HEK293 (cell line): ENCODE measurements around the gene TBCK.

Experiments used
- CTCF ChIA-PET: fragments of 350-600 bp; formaldehyde crosslinking; extraction: SDS; loops from one replicate; lab custom pipeline; 2021; ENCODE audit warnings: antibody characterized with exemption; lab: Yijun Ruan, JAX
- POLR2A ChIA-PET: fragments of 300-600 bp; formaldehyde crosslinking; extraction: SDS; loops from one replicate; lab custom pipeline; 2020; ENCODE audit warnings: antibody characterized with exemption, inconsistent platforms; lab: Yijun Ruan, JAX
- H3K27ac ChIP-seq: fragments of 200-500 bp; sonication (Bioruptor generic); 2 replicates; pipeline ENCODE4 v1.5.1; 2014; ENCODE audit warnings: low read depth, low read length, control low read depth, inconsistent platforms; ENCODE audit errors: extremely low read depth
- H3K36me3 ChIP-seq, 2 experiments: fragments of 200-500 bp in 1 of 2; sonication (Bioruptor generic) in 1 of 2; 1 replicate in 1 of 2; 2 replicates in 1 of 2; pipeline ENCODE4 v1.5.1; 2014 to 2017; ENCODE audit warnings: inconsistent platforms in 2 of 2, low read length in 2 of 2; ENCODE audit not compliant: control insufficient read depth in 2 of 2, insufficient read depth in 1 of 2
- H3K4me1 ChIP-seq: fragments of 200-500 bp; sonication (Bioruptor generic); 2 replicates; pipeline ENCODE4 v1.5.1; 2014; ENCODE audit warnings: mild to moderate bottlenecking, low read length, inconsistent platforms; ENCODE audit not compliant: control insufficient read depth, insufficient read depth
- H3K4me3 ChIP-seq: 2 replicates; pipeline ENCODE4 v1.5.1; 2011; ENCODE audit warnings: low read depth, mild to moderate bottlenecking, control low read depth, low read length, moderate library complexity
- H3K9me3 ChIP-seq: fragments of 200-500 bp; sonication (Bioruptor generic); 2 replicates; pipeline ENCODE4 v1.5.1; 2014; ENCODE audit warnings: low read depth, low read length, inconsistent platforms; ENCODE audit not compliant: control insufficient read depth, insufficient read depth
- BCL11B ChIP-seq: fragments of 450-650 bp; formaldehyde crosslinking; IDR thresholded peaks from 2 replicates; pipeline ENCODE4 v1.5.1; 2016; ENCODE audit warnings: low read depth, missing biosample characterization, missing genetic modification characterization
- MEIS1 ChIP-seq: sonication (generic); formaldehyde crosslinking; IDR thresholded peaks from 2 replicates; pipeline ENCODE4 v1.8.1; 2022; ENCODE audit warnings: missing genetic modification reagents, mild to moderate bottlenecking, borderline replicate concordance
- PATZ1 ChIP-seq: fragments of 450-650 bp; formaldehyde crosslinking; IDR thresholded peaks from 2 replicates; pipeline ENCODE4 v1.5.1; 2016; ENCODE audit warnings: missing biosample characterization, missing genetic modification characterization
- TSHZ1 ChIP-seq: fragments of 450-650 bp; formaldehyde crosslinking; IDR thresholded peaks from 2 replicates; pipeline ENCODE4 v1.5.1; 2016; ENCODE audit warnings: missing biosample characterization, missing genetic modification characterization, borderline replicate concordance
- ZFP37 ChIP-seq: fragments of 450-650 bp; formaldehyde crosslinking; IDR thresholded peaks from 2 replicates; pipeline ENCODE4 v1.5.1; 2016; ENCODE audit warnings: missing biosample characterization, missing genetic modification characterization
- ZNF10 ChIP-seq: fragments of 450-650 bp; formaldehyde crosslinking; IDR thresholded peaks from 2 replicates; pipeline ENCODE4 v1.5.1; 2017; ENCODE audit warnings: missing biosample characterization, missing genetic modification characterization
- ZNF138 ChIP-seq: fragments of 450-650 bp; formaldehyde crosslinking; IDR thresholded peaks from 2 replicates; pipeline ENCODE4 v1.5.1; 2016; ENCODE audit warnings: missing biosample characterization, missing genetic modification characterization, borderline replicate concordance
- ZNF140 ChIP-seq: fragments of 450-650 bp; formaldehyde crosslinking; IDR thresholded peaks from 2 replicates; pipeline ENCODE4 v1.5.1; 2016; ENCODE audit warnings: missing biosample characterization, missing genetic modification characterization
- ZNF18 ChIP-seq: fragments of 450-650 bp; formaldehyde crosslinking; IDR thresholded peaks from 2 replicates; pipeline ENCODE4 v1.5.1; 2016; ENCODE audit warnings: missing biosample characterization, missing genetic modification characterization
- ZNF2 ChIP-seq: fragments of 450-650 bp; formaldehyde crosslinking; IDR thresholded peaks from 2 replicates; pipeline ENCODE4 v1.5.1; 2016; ENCODE audit warnings: missing biosample characterization, missing genetic modification characterization
- ZNF280D ChIP-seq: fragments of 450-650 bp; formaldehyde crosslinking; IDR thresholded peaks from 2 replicates; pipeline ENCODE4 v1.5.1; 2016; ENCODE audit warnings: missing biosample characterization, missing genetic modification characterization
- ZNF292 ChIP-seq: fragments of 450-650 bp; formaldehyde crosslinking; IDR thresholded peaks from 2 replicates; pipeline ENCODE4 v1.5.1; 2016; ENCODE audit warnings: low read depth, missing biosample characterization, missing genetic modification characterization, borderline replicate concordance
- ZNF391 ChIP-seq: fragments of 450-650 bp; formaldehyde crosslinking; IDR thresholded peaks from 2 replicates; pipeline ENCODE4 v1.5.1; 2016; ENCODE audit warnings: low read depth, missing biosample characterization, missing genetic modification characterization, borderline replicate concordance
- ZNF510 ChIP-seq: fragments of 450-650 bp; formaldehyde crosslinking; IDR thresholded peaks from 2 replicates; pipeline ENCODE4 v1.5.1; 2018; ENCODE audit warnings: mild to moderate bottlenecking, missing genetic modification characterization, missing biosample characterization; ENCODE audit not compliant: insufficient replicate concordance
- ZNF623 ChIP-seq: fragments of 450-650 bp; formaldehyde crosslinking; IDR thresholded peaks from 2 replicates; pipeline ENCODE4 v1.5.1; 2016; ENCODE audit warnings: missing biosample characterization, missing genetic modification characterization
- ZNF626 ChIP-seq: fragments of 450-650 bp; sonication (Bioruptor Pico); formaldehyde crosslinking; IDR thresholded peaks from 2 replicates; pipeline ENCODE4 v1.5.1; 2018; ENCODE audit warnings: missing biosample characterization, missing genetic modification characterization, inconsistent platforms
- ZNF629 ChIP-seq: fragments of 450-650 bp; formaldehyde crosslinking; IDR thresholded peaks from 2 replicates; pipeline ENCODE4 v1.5.1; 2017; ENCODE audit warnings: missing biosample characterization, missing genetic modification characterization
- ZNF658 ChIP-seq: fragments of 450-650 bp; formaldehyde crosslinking; IDR thresholded peaks from 2 replicates; pipeline ENCODE4; 2016; ENCODE audit warnings: missing biosample characterization, missing genetic modification characterization
- ZNF704 ChIP-seq: fragments of 450-650 bp; formaldehyde crosslinking; IDR thresholded peaks from 2 replicates; pipeline ENCODE4 v1.5.1; 2016; ENCODE audit warnings: missing biosample characterization, missing genetic modification characterization
- ZNF707 ChIP-seq: fragments of 450-650 bp; formaldehyde crosslinking; IDR thresholded peaks from 2 replicates; pipeline ENCODE4 v1.5.1; 2016; ENCODE audit warnings: missing biosample characterization, missing genetic modification characterization
- ZNF76 ChIP-seq: fragments of 450-650 bp; formaldehyde crosslinking; IDR thresholded peaks from 2 replicates; pipeline ENCODE4; 2016; ENCODE audit warnings: low read depth, missing biosample characterization, missing genetic modification characterization, borderline replicate concordance
- ZNF776 ChIP-seq: fragments of 450-650 bp; formaldehyde crosslinking; IDR thresholded peaks from 2 replicates; pipeline ENCODE4 v1.5.0; 2017; ENCODE audit warnings: missing biosample characterization, missing genetic modification characterization, borderline replicate concordance
- ZNF830 ChIP-seq: fragments of 450-650 bp; IDR thresholded peaks from 2 replicates; pipeline ENCODE4 v1.5.0; 2018; ENCODE audit warnings: missing biosample characterization, missing genetic modification characterization, low read depth, mild to moderate bottlenecking, moderate library complexity

The TBCK gene

GRCh38 chr4:106033469-106033868, 282.5 kb downstream of the TBCK start:
- Histone ChIP-seq H3K9me3 (no peaks in the 10 kb centered on the region), H3K36me3 (no peaks in the 10 kb centered on the region), H3K4me1 (no peaks in the 10 kb centered on the region), H3K27ac (no peak overlapping the region), H3K4me3 (no peak overlapping the region)
- ChIA-PET POLR2A (no interaction called here), CTCF (no interaction called here)
- TF ChIP-seq BCL11B (tag by site-specific recombination) (no peak), TSHZ1 (tag by site-specific recombination) (no peak), ZNF10 (tag by site-specific recombination) (no peak), ZNF704 (tag by site-specific recombination) (no peak)

- CTCF ChIA-PET: no interaction called here
- POLR2A ChIA-PET: no interaction called here
- Histone ChIP-seq H3K27ac (no peak overlapping the region), H3K9me3 (no peaks in the 10 kb centered on the region), H3K4me1 (no peaks in the 10 kb centered on the region), H3K4me3 (no peak overlapping the region), H3K36me3 (no peaks in the 10 kb centered on the region)
- TF ChIP-seq ZFP37 (tag by site-specific recombination) (no peak), ZNF623 (tag by site-specific recombination) (no peak), ZNF707 (no peak), ZNF18 (no peak), ZNF391 (tag by site-specific recombination) (no peak), ZNF658 (tag by site-specific recombination) (no peak), ZNF626 (tag by site-specific recombination) (no peak), ZNF76 (tag by site-specific recombination) (no peak), ZNF510 (tag by site-specific recombination) (no peak), ZNF776 (tag by site-specific recombination) (no peak), ZNF280D (tag by site-specific recombination) (no peak), ZNF138 (tag by site-specific recombination) (no peak), ZNF629 (tag by site-specific recombination) (no peak), ZNF830 (no peak), MEIS1 (CRISPR knock-in tag) (no peak), ZNF292 (tag by site-specific recombination) (no peak), ZNF2 (no peak), PATZ1 (tag by site-specific recombination) (no peak), ZNF140 (tag by site-specific recombination) (no peak)
Measured at GRCh38 chr4:106032851-106033286, 283.1 kb downstream of the TBCK start.
